Measurements from ENCODE around the gene COL20A1. TPM values are rescaled to one million over a fixed set of nuclear protein-coding genes. Genes with fewer than 3 reads are reported as not detected.

The COL20A1 gene
- total RNA-seq, 1 donor from 2014 or later: not detected

DNA sequence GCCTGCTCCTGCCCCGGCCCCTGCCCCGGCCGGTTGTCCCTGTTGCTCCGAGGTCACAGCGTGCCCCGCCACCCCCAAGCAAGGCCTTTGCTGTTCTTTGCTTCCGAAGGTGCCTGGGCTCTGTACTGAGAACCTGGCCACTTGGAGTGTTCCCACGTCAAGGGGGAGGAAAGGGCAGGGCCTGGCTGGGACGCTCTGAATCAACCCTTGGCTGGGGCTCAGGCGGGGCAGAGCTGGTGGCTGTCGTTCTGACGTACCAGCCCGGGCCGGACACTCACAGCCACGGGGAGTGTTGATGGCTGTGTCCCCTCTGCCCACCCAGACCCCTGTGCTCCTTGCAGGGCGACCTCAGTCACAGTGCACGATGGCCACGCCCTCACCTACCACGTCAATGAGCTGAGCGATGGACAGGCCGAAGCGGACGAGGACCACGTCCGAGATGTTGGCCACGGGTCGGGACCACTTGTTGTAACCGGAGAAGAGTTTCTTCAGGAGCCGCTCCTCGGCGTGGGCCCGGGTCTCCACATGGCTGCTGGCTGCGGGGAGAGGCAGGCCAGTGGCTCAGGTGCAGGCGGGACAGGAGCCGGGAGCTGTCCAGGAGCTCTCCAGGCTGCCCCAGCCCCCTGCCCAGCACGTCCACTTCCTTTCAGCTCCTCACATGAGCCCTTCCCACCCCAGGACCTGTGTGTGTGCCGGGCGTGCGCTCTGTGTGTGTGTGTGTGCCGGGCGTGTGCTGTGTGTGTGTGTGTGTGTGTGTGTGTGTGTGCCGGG is 66.4 kb downstream of the COL20A1 start:
- Histone ChIP-seq H3K36me3 (ENCODE audit: control insufficient read depth, insufficient read depth, low read length) (no peaks in the 10 kb centered on the region), H3K4me3 (ENCODE audit: low read depth, low read length) (no peak overlapping the region), H3K27me3 (ENCODE audit: control insufficient read depth, insufficient read depth, low read length) (peaks cover 42% of the 10 kb centered on the region)
- TF ChIP-seq, protein P1, sequence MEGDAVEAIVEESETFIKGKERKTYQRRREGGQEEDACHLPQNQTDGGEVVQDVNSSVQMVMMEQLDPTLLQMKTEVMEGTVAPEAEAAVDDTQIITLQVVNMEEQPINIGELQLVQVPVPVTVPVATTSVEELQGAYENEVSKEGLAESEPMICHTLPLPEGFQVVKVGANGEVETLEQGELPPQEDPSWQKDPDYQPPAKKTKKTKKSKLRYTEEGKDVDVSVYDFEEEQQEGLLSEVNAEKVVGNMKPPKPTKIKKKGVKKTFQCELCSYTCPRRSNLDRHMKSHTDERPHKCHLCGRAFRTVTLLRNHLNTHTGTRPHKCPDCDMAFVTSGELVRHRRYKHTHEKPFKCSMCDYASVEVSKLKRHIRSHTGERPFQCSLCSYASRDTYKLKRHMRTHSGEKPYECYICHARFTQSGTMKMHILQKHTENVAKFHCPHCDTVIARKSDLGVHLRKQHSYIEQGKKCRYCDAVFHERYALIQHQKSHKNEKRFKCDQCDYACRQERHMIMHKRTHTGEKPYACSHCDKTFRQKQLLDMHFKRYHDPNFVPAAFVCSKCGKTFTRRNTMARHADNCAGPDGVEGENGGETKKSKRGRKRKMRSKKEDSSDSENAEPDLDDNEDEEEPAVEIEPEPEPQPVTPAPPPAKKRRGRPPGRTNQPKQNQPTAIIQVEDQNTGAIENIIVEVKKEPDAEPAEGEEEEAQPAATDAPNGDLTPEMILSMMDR (IDR thresholded peaks at IDR 0.05; ENCODE audit: insufficient read depth, low read length, poor library complexity, severe bottlenecking): no peak
- DNase-seq (ENCODE audit: low read depth): no peak

DNA sequence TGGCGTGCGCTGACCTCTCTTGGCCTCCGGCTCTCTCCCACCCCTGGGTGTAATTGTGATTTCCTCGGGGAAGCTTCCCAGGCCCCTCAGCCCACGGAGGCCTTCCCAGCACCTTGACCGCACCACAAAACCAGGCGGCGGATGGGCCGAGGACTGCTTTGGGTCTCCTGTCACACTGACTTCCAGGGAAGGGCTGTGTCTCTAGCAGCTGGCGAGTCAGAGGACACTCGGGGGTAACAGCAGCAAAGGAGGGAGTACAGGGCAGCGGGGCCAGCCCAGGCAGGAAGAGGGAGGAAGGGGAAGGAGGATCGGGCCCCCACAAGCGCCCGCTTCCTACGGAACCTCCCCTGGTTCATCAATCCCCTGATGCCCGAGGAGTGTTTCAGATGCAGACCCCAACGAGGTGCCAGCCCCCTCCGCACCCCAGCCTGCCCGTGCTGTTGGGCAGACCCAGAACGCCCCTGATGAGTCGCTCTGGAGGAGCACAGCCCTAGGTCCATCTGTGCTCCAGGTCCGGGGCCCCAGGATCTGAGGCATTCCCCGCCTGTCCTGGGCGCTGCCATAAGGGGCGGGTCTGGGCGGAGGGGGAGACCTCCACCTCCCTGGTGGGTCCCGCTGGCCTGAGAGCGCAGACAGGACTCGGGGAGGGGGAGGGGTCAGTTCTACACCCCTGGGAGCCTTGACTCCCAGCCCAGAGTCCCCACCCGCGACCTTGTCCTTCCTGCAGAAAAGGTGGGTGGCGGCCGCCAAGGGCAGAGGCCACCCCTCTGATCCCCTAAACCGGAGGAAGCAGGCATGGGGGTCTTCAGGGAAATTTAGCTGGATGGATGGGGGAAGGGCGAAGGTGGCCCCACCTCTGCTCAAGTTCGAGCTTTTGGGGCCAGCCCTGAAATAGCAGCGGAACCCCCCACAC is 67.2 kb downstream of the COL20A1 start:
- TF ChIP-seq, protein P1 (IDR thresholded peaks at IDR 0.05; ENCODE audit: insufficient read depth, low read length, poor library complexity, severe bottlenecking): no peak
- H3K27me3 ChIP-seq (ENCODE audit: control insufficient read depth, insufficient read depth, low read length): peaks cover 47% of the 10 kb centered on the region
- H3K4me3 ChIP-seq (ENCODE audit: low read depth, low read length): no peak overlapping the region
- H3K36me3 ChIP-seq (ENCODE audit: control insufficient read depth, insufficient read depth, low read length): no peaks in the 10 kb centered on the region
- no peak for DNase-seq (ENCODE audit: low read depth)

DNA sequence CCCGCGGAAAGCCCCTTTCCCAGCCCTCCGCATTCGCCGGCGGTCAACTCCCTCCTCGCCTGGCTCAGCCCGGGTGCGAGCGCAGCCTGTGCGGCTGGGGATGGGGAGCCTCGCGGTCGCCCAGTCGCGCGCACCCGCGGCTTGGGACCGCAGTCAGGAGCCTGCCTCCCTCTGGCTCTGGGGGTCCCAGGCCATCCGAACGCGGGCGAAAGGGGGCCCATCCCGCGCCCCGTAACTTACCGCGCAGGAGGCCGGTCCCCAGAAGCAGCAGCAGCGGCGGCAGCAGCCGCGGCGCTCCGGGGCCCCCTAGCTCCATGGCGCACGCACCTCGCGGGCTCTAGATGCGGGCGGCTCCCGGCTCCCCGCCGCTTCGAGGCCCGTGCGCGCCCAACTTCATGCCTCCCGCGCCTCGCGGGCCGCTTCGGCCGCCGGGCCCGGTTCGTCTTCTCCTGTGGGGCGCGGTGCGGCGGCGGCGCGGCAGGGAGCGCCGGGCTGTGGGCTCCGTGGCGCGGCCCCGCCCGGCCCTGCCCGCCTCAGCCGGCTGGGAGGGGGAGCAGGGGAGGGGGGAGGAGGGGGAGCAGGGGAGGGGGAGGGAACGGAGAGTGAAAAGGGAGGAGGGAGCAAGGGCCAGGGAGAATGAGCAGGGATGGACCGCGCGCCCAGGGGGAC is 68.0 kb downstream of the COL20A1 start, which contains the start of gene CHRNA4:
CHRNA4 (minus strand) TSS at position 500 of the 669 bp plus-strand sequence; CDS start at position 316, 184 bp downstream.
- no peak for DNase-seq (ENCODE audit: low read depth)
- TF ChIP-seq, protein P1 (IDR thresholded peaks at IDR 0.05; ENCODE audit: insufficient read depth, low read length, poor library complexity, severe bottlenecking): no peak
- Histone ChIP-seq H3K27me3 (ENCODE audit: control insufficient read depth, insufficient read depth, low read length) (peaks cover 47% of the 10 kb centered on the region), H3K4me3 (ENCODE audit: low read depth, low read length) (no peak within 1 kb of the TSS), H3K36me3 (ENCODE audit: control insufficient read depth, insufficient read depth, low read length) (no peaks in the 10 kb centered on the region)

- TF ChIP-seq, protein P1 (IDR thresholded peaks at IDR 0.05; ENCODE audit: insufficient read depth, low read length, poor library complexity, severe bottlenecking): no peak
- peaks cover 50% of the 10 kb centered on the region for H3K27me3 ChIP-seq (ENCODE audit: control insufficient read depth, insufficient read depth, low read length)
- DNase-seq (ENCODE audit: low read depth): no peak
- H3K4me3 ChIP-seq (ENCODE audit: low read depth, low read length): no peak overlapping the region
- H3K36me3 ChIP-seq (ENCODE audit: control insufficient read depth, insufficient read depth, low read length): no peaks in the 10 kb centered on the region
Measured at GRCh38 chr20:63361519-63362435, 68.8 kb downstream of the COL20A1 start.

- TF ChIP-seq, protein P1 (IDR thresholded peaks at IDR 0.05; ENCODE audit: insufficient read depth, low read length, poor library complexity, severe bottlenecking): no peak
- Histone ChIP-seq H3K36me3 (ENCODE audit: control insufficient read depth, insufficient read depth, low read length) (no peaks in the 10 kb centered on the region), H3K4me3 (ENCODE audit: low read depth, low read length) (no peak overlapping the region), H3K27me3 (ENCODE audit: control insufficient read depth, insufficient read depth, low read length) (peaks cover 57% of the 10 kb centered on the region)
- DNase-seq (ENCODE audit: low read depth): no peak
Measured at GRCh38 chr20:63362436-63363009, 69.5 kb downstream of the COL20A1 start.
